ENCODE data around the gene KDM4C.
"Not testable (repeated sequence)": the region's sequence is repeated elsewhere in the genome, so short reads cannot be mapped to it uniquely, and the experiment has no call there.

KDM4C gene

DNA sequence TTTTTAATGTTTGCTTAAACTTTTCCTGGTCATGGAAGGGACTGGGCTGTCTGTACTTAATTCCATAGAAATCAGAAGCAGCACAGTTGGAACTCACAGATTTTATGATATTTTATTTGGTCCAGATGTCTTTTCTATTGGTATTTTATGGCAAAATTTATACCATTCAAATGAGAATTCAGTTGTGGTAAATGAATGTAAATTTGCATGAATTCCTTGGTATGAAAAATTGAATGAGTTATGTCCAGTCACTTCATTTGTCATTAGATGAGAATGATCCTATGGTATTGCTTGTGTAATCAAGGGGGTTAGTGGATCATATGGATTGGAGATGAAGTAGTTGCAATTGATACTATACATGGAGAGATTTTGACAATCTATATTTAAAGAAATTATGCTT, 188.0 kb downstream of the KDM4C start:
- TF ChIP-seq EZH2 (IDR thresholded peaks at IDR 0.05; ENCODE audit: borderline replicate concordance, low read depth, low read length, severe bottlenecking) (no peak), CTCF (IDR thresholded peaks at IDR 0.05; ENCODE audit: borderline replicate concordance, extremely low read depth, low read length, poor library complexity, severe bottlenecking) (no peak)
- no peaks in the 10 kb centered on the region for H3K9me3 ChIP-seq (ENCODE audit: insufficient read depth, low read length, severe bottlenecking)
- H3K79me2 ChIP-seq (ENCODE audit: insufficient read depth, low read length) = no peaks in the 10 kb centered on the region
- ATAC-seq (ENCODE audit: insufficient read depth, low read depth) (no peak), DNase-seq (no peak)
- H2AFZ ChIP-seq (ENCODE audit: low read depth, low read length) = no peak overlapping the region
- H3K4me3 ChIP-seq (ENCODE audit: low read depth in 1 of 2, low read length in 2 of 2) = no peak overlapping the region
- no peak overlapping the region for H3K9ac ChIP-seq (ENCODE audit: low read depth, low read length)
- H3K36me3 ChIP-seq (ENCODE audit: insufficient read depth, low read length) = no peaks in the 10 kb centered on the region
- no peaks in the 10 kb centered on the region for H4K20me1 ChIP-seq (ENCODE audit: insufficient read depth, low read length)
- no peak overlapping the region for H3K27ac ChIP-seq (ENCODE audit: low read length)
- no peaks in the 10 kb centered on the region for H3K4me1 ChIP-seq (ENCODE audit: insufficient read depth, low read length)
- H3K27me3 ChIP-seq (ENCODE audit: insufficient read depth, low read length, poor library complexity) = no peaks in the 10 kb centered on the region
- H3K4me2 ChIP-seq (ENCODE audit: insufficient read depth, low read length) = no peak overlapping the region

DNA sequence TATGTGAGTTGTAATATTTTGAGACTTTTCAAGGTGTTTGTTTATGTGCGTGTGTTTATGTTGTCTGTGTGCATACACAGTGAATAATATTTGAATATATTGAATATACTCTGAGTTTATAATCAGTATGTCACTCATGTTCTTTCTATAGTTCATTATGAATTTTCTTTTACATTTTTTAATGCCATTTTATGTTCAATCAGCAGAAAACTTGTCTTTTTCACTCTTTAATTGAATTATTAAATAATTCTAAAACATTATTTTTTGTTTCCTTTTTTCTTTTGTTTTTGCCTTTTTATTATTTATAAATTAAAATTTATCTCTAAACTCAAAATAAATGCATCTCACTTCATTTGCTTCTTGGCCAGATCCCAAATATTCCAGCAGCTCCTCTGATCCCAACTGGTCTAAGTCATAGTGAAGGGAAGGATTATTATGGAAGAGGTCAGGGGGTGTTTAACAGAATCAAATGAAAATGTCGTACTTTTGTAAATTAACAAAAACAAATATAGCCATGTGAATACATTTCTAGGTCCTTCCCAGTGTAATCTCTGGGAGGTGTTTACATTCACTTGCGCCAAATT, 188.9 kb downstream of the KDM4C start:
- H4K20me1 ChIP-seq (ENCODE audit: insufficient read depth, low read length) = no peaks in the 10 kb centered on the region
- H3K9me3 ChIP-seq (ENCODE audit: insufficient read depth, low read length, severe bottlenecking) = no peaks in the 10 kb centered on the region
- H3K9ac ChIP-seq (ENCODE audit: low read depth, low read length) = no peak overlapping the region
- H3K36me3 ChIP-seq (ENCODE audit: insufficient read depth, low read length) = no peaks in the 10 kb centered on the region
- no peak for DNase-seq
- no peaks in the 10 kb centered on the region for H3K4me1 ChIP-seq (ENCODE audit: insufficient read depth, low read length)
- H3K4me2 ChIP-seq (ENCODE audit: insufficient read depth, low read length) = no peak overlapping the region
- TF ChIP-seq CTCF (IDR thresholded peaks at IDR 0.05; ENCODE audit: borderline replicate concordance, extremely low read depth, low read length, poor library complexity, severe bottlenecking) (no peak), EZH2 (IDR thresholded peaks at IDR 0.05; ENCODE audit: borderline replicate concordance, low read depth, low read length, severe bottlenecking) (no peak)
- no peaks in the 10 kb centered on the region for H3K27me3 ChIP-seq (ENCODE audit: insufficient read depth, low read length, poor library complexity)
- H3K79me2 ChIP-seq (ENCODE audit: insufficient read depth, low read length) = no peaks in the 10 kb centered on the region
- H3K27ac ChIP-seq (ENCODE audit: low read length) = no peak overlapping the region
- no peak overlapping the region for H3K4me3 ChIP-seq (ENCODE audit: low read depth in 1 of 2, low read length in 2 of 2)
- H2AFZ ChIP-seq (ENCODE audit: low read depth, low read length) = no peak overlapping the region
- ATAC-seq (ENCODE audit: insufficient read depth, low read depth) = no peak

DNA sequence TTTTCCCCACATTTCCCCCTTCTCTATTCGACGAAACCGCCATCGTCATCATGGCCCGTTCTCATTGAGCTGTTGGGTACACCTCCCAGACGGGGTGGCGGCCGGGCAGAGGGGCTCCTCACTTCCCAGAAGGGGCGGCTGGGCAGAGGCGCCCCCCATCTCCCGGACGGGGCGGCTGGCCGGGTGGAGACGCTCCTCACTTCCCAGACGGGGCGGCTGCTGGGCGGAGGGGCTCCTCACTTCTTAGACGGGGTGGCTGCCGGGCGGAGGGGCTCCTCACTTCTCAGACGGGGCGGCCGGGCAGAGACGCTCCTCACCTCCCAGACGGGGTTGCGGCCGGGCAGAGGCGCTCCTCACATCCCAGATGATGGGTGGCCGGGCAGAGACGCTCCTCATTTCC, 191.1 kb downstream of the KDM4C start:
- not testable (repeated sequence) for H3K9ac ChIP-seq (ENCODE audit: low read depth, low read length); H3K36me3 ChIP-seq (ENCODE audit: insufficient read depth, low read length); H3K4me2 ChIP-seq (ENCODE audit: insufficient read depth, low read length); H3K27ac ChIP-seq (ENCODE audit: low read length); H3K4me1 ChIP-seq (ENCODE audit: insufficient read depth, low read length); H3K9me3 ChIP-seq (ENCODE audit: insufficient read depth, low read length, severe bottlenecking); H2AFZ ChIP-seq (ENCODE audit: low read depth, low read length); H3K4me3 ChIP-seq (ENCODE audit: low read depth in 1 of 2, low read length in 2 of 2); H3K27me3 ChIP-seq (ENCODE audit: insufficient read depth, low read length, poor library complexity); H3K79me2 ChIP-seq (ENCODE audit: insufficient read depth, low read length); H4K20me1 ChIP-seq (ENCODE audit: insufficient read depth, low read length); ATAC-seq (ENCODE audit: insufficient read depth, low read depth); DNase-seq

DNA sequence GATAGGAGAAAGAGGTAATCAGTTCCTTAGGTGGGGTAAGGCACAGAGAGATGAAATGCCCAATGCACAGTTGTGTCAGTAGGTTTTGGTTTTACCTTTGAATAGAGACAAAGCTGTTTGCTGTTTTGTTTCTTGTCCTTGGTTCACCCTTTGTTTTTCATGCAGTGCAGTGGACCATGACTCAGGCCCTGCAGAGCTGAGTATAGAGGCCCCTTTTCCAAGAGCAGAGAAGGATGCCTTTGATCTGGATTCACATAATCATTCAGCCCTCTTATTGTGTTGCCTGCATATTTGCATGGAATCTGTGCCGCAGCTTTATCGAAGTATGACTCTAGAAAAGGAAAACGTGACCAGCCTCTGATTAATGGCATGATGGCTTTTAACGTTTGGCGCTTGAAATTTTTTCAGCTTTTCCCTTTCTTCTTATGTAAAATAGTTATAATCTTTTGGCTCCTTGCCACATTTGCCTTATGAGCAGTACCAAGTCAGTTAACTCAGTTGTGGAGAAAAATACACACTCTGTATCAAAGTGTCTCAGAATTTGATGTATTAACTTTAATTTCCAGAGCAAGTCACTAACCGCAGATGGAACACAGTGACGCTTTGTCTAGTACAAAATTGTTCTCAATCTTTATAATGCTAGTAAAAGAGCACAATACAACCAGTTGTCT, 197.6 kb downstream of the KDM4C start:
- Histone ChIP-seq H3K27me3 (ENCODE audit: insufficient read depth, low read length, poor library complexity) (no peaks in the 10 kb centered on the region), H3K27ac (ENCODE audit: low read length) (no peak overlapping the region), H3K9me3 (ENCODE audit: insufficient read depth, low read length, severe bottlenecking) (no peaks in the 10 kb centered on the region), H3K9ac (ENCODE audit: low read depth, low read length) (no peak overlapping the region), H4K20me1 (ENCODE audit: insufficient read depth, low read length) (no peaks in the 10 kb centered on the region), H2AFZ (ENCODE audit: low read depth, low read length) (no peak overlapping the region), H3K4me3 (ENCODE audit: low read depth in 1 of 2, low read length in 2 of 2) (no peak overlapping the region), H3K79me2 (ENCODE audit: insufficient read depth, low read length) (no peaks in the 10 kb centered on the region), H3K4me1 (ENCODE audit: insufficient read depth, low read length) (no peaks in the 10 kb centered on the region), H3K36me3 (ENCODE audit: insufficient read depth, low read length) (no peaks in the 10 kb centered on the region; the same call in 1 of the 2 replicates), H3K4me2 (ENCODE audit: insufficient read depth, low read length) (no peak overlapping the region)
- TF ChIP-seq EZH2 (IDR thresholded peaks at IDR 0.05; ENCODE audit: borderline replicate concordance, low read depth, low read length, severe bottlenecking) (no peak), CTCF (IDR thresholded peaks at IDR 0.05; ENCODE audit: borderline replicate concordance, extremely low read depth, low read length, poor library complexity, severe bottlenecking) (no peak)
- ATAC-seq (ENCODE audit: insufficient read depth, low read depth) = no peak
- no peak for DNase-seq

All from DND-41 (cell line).